ENCODE results near the gene HRH1. TPM values are rescaled to one million over a fixed set of nuclear protein-coding genes. Genes with fewer than 3 reads are reported as not detected.

HRH1 gene
- total RNA-seq, 1 experiment from 2014 or later = 4.6 TPM

- CTCF ChIA-PET = interaction anchor here (1.3 kb wide), 1 partner anchor 51 kb away, joined by 3 read pairs; no protein-coding TSS in a partner anchor
- H3K27ac ChIP-seq (ENCODE audit: low read length) = peak overlapping the region; percentile 80
Observed at GRCh38 chr3:11287404-11287803, 133.1 kb downstream of the HRH1 start.

GRCh38 chr3:11288021-11288491 lies 133.8 kb downstream of the HRH1 start:
- TF ChIP-seq SIN3A (IDR thresholded peaks at IDR 0.05; ENCODE audit: borderline replicate concordance, insufficient read depth, low read depth, low read length) (no peak), REST (IDR thresholded peaks at IDR 0.05; ENCODE audit: insufficient read depth in 1 of 2, low read depth in 2 of 2, low read length in 1 of 2) (no peak), TCF7L2 (IDR thresholded peaks at IDR 0.05; ENCODE audit: low read depth, low read length) (no peak; the same call in 1 of the 2 replicates), POLR2AphosphoS5 (IDR thresholded peaks at IDR 0.05; ENCODE audit: low read depth, low read length) (no peak), CTCF (IDR thresholded peaks at IDR 0.05) (no peak)
- ATAC-seq = no peak
- BruUV-seq (replicated peaks) = no TSS peak
- Histone ChIP-seq H3K27me3 (ENCODE audit: control insufficient read depth, insufficient read depth, low read length) (no peaks in the 10 kb centered on the region), H3K9me3 (ENCODE audit: control insufficient read depth, insufficient read depth, low read depth, low read length) (no peaks in the 10 kb centered on the region), H3K36me3 (ENCODE audit: control insufficient read depth, insufficient read depth, low read length) (no peaks in the 10 kb centered on the region), H3K4me3 (ENCODE audit: low read depth in 2 of 2, low read length in 2 of 2) (no peak overlapping the region), H3K4me1 (ENCODE audit: control insufficient read depth, insufficient read depth, low read length) (peaks cover 36% of the 10 kb centered on the region), H3K27ac (ENCODE audit: low read length) (peak overlapping the region; percentile 80)
- no peak for DNase-seq (ENCODE audit: low read depth, low spot score)
- intact Hi-C loops (cut with micrococcal nuclease; ENCODE audit: unreplicated experiment) = no loop called here
- in situ Hi-C loops (cut with HindIII; ENCODE audit: low pct_unique_long_range_greater_than_20kb, low sequenced_read_pairs) = no loop called here
- ChIA-PET CTCF (interaction anchor here (0.7 to 1.3 kb wide), 2 partner anchors 51 to 89 kb away, joined by 3 read pairs; no protein-coding TSS in a partner anchor), POLR2A (interaction anchor here (0.8 to 2.6 kb wide), 3 partner anchors 9 to 16 kb away, joined by 3 to 8 read pairs (median 6); partner anchors contain the start of gene ATG7)

More at GRCh38 chr3:11287404-11287803, 133.1 kb downstream of the HRH1 start:
- Histone ChIP-seq H3K9me3 (ENCODE audit: control insufficient read depth, insufficient read depth, low read depth, low read length) (no peaks in the 10 kb centered on the region), H3K36me3 (ENCODE audit: control insufficient read depth, insufficient read depth, low read length) (no peaks in the 10 kb centered on the region), H3K4me3 (ENCODE audit: low read depth in 2 of 2, low read length in 2 of 2) (no peak overlapping the region), H3K27me3 (ENCODE audit: control insufficient read depth, insufficient read depth, low read length) (no peaks in the 10 kb centered on the region), H3K4me1 (ENCODE audit: control insufficient read depth, insufficient read depth, low read length) (peaks cover 36% of the 10 kb centered on the region)
- TF ChIP-seq CTCF (IDR thresholded peaks at IDR 0.05) (no peak), TCF7L2 (IDR thresholded peaks at IDR 0.05; ENCODE audit: low read depth, low read length) (no peak), POLR2AphosphoS5 (IDR thresholded peaks at IDR 0.05; ENCODE audit: low read depth, low read length) (no peak)
- DNase-seq (ENCODE audit: low read depth, low spot score) = no peak
- no TSS peak for BruUV-seq (replicated peaks)
- POLR2A ChIA-PET = interaction anchor here (1.4 to 2.6 kb wide), 2 partner anchors 8 to 15 kb away, joined by 6 to 8 read pairs; partner anchors contain the start of gene ATG7
- in situ Hi-C loops (cut with HindIII; ENCODE audit: low pct_unique_long_range_greater_than_20kb, low sequenced_read_pairs) (no loop called here), intact Hi-C loops (cut with micrococcal nuclease; ENCODE audit: unreplicated experiment) (no loop called here)
- no peak for ATAC-seq

Measured in Panc1 (cell line).